SU-DHL-6 (cell line): ENCODE data around the gene JAKMIP1.

Source experiments
- EZH2phosphoT487 ChIP-seq: fragments of 200-600 bp; sonication (generic), shearing (Covaris generic); conservative IDR thresholded peaks from 2 replicates; pipeline ENCODE4 v1.6.1; 2018; ENCODE audit warnings: mild to moderate bottlenecking, antibody characterized with exemption, low read length, moderate library complexity, mixed read lengths
- TF ChIP-seq, protein P1 (sequence below): fragments of 200-600 bp; sonication (generic); IDR thresholded peaks from one replicate; pipeline ENCODE4 v1.5.1; 2017; ENCODE audit warnings: antibody characterized with exemption, mild to moderate bottlenecking, low read length, moderate library complexity; ENCODE audit not compliant: insufficient read depth, poor library complexity, severe bottlenecking

DNA sequence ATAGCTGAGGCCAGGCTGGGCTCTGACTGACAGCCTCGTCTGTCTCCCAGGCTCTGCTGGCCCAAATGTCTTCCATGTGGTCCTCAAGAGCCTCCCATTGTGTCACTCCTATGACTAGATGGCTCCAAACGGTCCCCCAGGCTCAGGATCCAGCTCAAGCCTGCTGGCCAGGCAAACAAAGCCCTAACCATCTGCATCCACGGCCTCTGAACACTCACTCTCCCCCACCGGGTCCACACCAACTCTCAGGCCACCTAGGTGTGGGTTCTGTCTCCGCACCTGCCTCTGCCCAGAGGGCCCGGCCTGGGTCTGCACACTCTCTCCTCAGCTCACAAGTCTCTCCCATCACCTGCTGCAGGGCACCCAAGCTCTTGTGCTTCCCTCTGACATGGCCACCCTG is 52.9 kb downstream of the JAKMIP1 start:
- TF ChIP-seq, protein P1, sequence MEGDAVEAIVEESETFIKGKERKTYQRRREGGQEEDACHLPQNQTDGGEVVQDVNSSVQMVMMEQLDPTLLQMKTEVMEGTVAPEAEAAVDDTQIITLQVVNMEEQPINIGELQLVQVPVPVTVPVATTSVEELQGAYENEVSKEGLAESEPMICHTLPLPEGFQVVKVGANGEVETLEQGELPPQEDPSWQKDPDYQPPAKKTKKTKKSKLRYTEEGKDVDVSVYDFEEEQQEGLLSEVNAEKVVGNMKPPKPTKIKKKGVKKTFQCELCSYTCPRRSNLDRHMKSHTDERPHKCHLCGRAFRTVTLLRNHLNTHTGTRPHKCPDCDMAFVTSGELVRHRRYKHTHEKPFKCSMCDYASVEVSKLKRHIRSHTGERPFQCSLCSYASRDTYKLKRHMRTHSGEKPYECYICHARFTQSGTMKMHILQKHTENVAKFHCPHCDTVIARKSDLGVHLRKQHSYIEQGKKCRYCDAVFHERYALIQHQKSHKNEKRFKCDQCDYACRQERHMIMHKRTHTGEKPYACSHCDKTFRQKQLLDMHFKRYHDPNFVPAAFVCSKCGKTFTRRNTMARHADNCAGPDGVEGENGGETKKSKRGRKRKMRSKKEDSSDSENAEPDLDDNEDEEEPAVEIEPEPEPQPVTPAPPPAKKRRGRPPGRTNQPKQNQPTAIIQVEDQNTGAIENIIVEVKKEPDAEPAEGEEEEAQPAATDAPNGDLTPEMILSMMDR = no peak
- no peak for TF ChIP-seq EZH2phosphoT487
